Right lobe of liver (tissue), 6 donors: ENCODE results near the gene C6orf132. TPM values are rescaled to one million over a fixed set of nuclear protein-coding genes. Genes with fewer than 3 reads are reported as not detected.

Experiments used
- ATAC-seq, 4 donors: fragments of 200-7000 bp; cut with Tn5 transposase; one replicate each; pipeline ENCODE4 v1.9.1; 2020; ENCODE audit warnings: mild to moderate bottlenecking in 4 of 4, moderate library complexity in 4 of 4
- DNase-seq, 3 donors: peaks; one replicate each; pipeline ENCODE4 v3.0.0-alpha.2; 2020
- H3K27ac ChIP-seq, 3 donors: fragments of 200-600 bp; one replicate each; pipeline ENCODE4 v1.8.0; 2022
- H3K27me3 ChIP-seq, 2 donors: fragments of 200-600 bp; one replicate each; pipeline ENCODE4 v1.8.0; 2022
- H3K36me3 ChIP-seq, 4 donors: fragments of 200-600 bp; sonication (generic) in 1 of 4; one replicate each; pipeline versions ENCODE4 v1.5.1 to v1.8.0; 2017 to 2022; ENCODE audit warnings: control low read depth in 1 of 4
- H3K4me1 ChIP-seq, 4 donors: fragments of 200-600 bp; sonication (generic) in 1 of 4; one replicate each; pipeline versions ENCODE4 v1.5.1 to v1.8.0; 2017 to 2022; ENCODE audit warnings: control low read depth in 1 of 4
- H3K4me3 ChIP-seq, 3 donors: fragments of 200-600 bp; one replicate each; pipeline ENCODE4 v1.8.0; 2022
- H3K9me3 ChIP-seq, 4 donors: fragments of 200-600 bp; sonication (generic) in 1 of 4; one replicate each; pipeline versions ENCODE4 v1.5.1 to v1.8.0; 2017 to 2022; ENCODE audit warnings: control low read depth in 1 of 4
- POLR2A ChIP-seq: fragments of 450-650 bp; IDR thresholded peaks from one replicate; pipeline ENCODE4 v1.6.1; 2017; ENCODE audit warnings: antibody characterized with exemption, mild to moderate bottlenecking
- WGBS: methylation state at CpG from one replicate; pipeline ENCODE4 v1.1.6; 2018; ENCODE audit warnings: low coverage, low lambda C conversion rate; ENCODE audit not compliant: insufficient coverage; ENCODE audit errors: missing lambda C conversion rate; 5-methylcytosine and 5-hydroxymethylcytosine counted together
- intact Hi-C, 2 donors: fragments of 100-400 bp; cut with DNase I; formaldehyde crosslinking; loops; one replicate each; pipeline versions ENCODE4 v1.11.2 to v1.14.1; 2022
- total RNA-seq, 6 experiments: library from RNA; depleted of rRNA in 2 of 6; stranded (reverse); fragments of >200 nt in 2 of 6; fragmentation: NEBNext Ultra II Directional in 3 of 6; extraction: Animal tissue kit (Norgen Biotek cat#: 25700) in 3 of 6; gene quantifications; one replicate each; pipeline versions ENCODE4 v1.1.0 to v1.2.4, GENCODE V29; 2016 to 2023
- TF ChIP-seq, protein P1 (sequence below), 4 donors: fragments of 200-600 bp in 3 of 4; fragments of 450-650 bp in 1 of 4; IDR thresholded peaks; one replicate each; pipeline versions ENCODE4 v1.5.1 to v1.8.0; 2016 to 2022; ENCODE audit warnings: antibody characterized with exemption in 4 of 4, mild to moderate bottlenecking in 2 of 4
- donor health status: DM: no; HTN: yes; CAD: no.
- donor health status: DM: no; HTN: no; CAD: no.
- donor health status: DM: no; HTN: no; CAD: no.
- donor health status: DM: no; HTN: yes; CAD: no.
- donor health status: DM: no; HTN: yes; CAD: no.

C6orf132 gene
- total RNA-seq, 6 experiments from 2014 or later: 0.07 to 0.74 (median 0.34) TPM

GRCh38 chr6:42185597-42185996 lies 43.2 kb upstream of the C6orf132 start:
- Histone ChIP-seq H3K9me3 (no peaks in the 10 kb centered on the region), H3K36me3 (no peaks in the 10 kb centered on the region), H3K4me1 (no peaks in the 10 kb centered on the region), H3K4me3 (no peak overlapping the region), H3K27me3 (no peaks in the 10 kb centered on the region), H3K27ac (no peak overlapping the region)
- no peak for DNase-seq
- TF ChIP-seq, protein P1, sequence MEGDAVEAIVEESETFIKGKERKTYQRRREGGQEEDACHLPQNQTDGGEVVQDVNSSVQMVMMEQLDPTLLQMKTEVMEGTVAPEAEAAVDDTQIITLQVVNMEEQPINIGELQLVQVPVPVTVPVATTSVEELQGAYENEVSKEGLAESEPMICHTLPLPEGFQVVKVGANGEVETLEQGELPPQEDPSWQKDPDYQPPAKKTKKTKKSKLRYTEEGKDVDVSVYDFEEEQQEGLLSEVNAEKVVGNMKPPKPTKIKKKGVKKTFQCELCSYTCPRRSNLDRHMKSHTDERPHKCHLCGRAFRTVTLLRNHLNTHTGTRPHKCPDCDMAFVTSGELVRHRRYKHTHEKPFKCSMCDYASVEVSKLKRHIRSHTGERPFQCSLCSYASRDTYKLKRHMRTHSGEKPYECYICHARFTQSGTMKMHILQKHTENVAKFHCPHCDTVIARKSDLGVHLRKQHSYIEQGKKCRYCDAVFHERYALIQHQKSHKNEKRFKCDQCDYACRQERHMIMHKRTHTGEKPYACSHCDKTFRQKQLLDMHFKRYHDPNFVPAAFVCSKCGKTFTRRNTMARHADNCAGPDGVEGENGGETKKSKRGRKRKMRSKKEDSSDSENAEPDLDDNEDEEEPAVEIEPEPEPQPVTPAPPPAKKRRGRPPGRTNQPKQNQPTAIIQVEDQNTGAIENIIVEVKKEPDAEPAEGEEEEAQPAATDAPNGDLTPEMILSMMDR (IDR thresholded peaks at IDR 0.05): no peak
- no peak for TF ChIP-seq POLR2A
- WGBS: 66% methylated on average over 9 of the region's 10 CpGs
- ATAC-seq: no peak
- intact Hi-C loops: no loop called here

- intact Hi-C loops: no loop called here
- no peaks in the 10 kb centered on the region for H3K36me3 ChIP-seq
- DNase-seq: no peak
- TF ChIP-seq, protein P1 (IDR thresholded peaks at IDR 0.05): no peak
- TF ChIP-seq POLR2A: no peak
- no peak overlapping the region for H3K27ac ChIP-seq
- no peaks in the 10 kb centered on the region for H3K27me3 ChIP-seq
- no peaks in the 10 kb centered on the region for H3K9me3 ChIP-seq
- no CpG with 5 or more reads among the region's 4 CpGs for whole genome bisulfite sequencing
- no peaks in the 10 kb centered on the region for H3K4me1 ChIP-seq
- peak in 1 of 4 donors; percentile 19 for ATAC-seq
- no peak overlapping the region for H3K4me3 ChIP-seq
Measured at GRCh38 chr6:42184475-42184874, 42.1 kb upstream of the C6orf132 start.

GRCh38 chr6:42182101-42182500 lies 39.7 kb upstream of the C6orf132 start:
- Histone ChIP-seq H3K4me1 (no peaks in the 10 kb centered on the region), H3K27me3 (no peaks in the 10 kb centered on the region), H3K4me3 (no peak overlapping the region), H3K27ac (no peak overlapping the region), H3K9me3 (no peaks in the 10 kb centered on the region), H3K36me3 (no peaks in the 10 kb centered on the region)
- TF ChIP-seq, protein P1 (IDR thresholded peaks at IDR 0.05): no peak
- no peak for TF ChIP-seq POLR2A
- ATAC-seq (no peak), DNase-seq (no peak)
- WGBS: 40% methylated on average over 1 of the region's 5 CpGs
- intact Hi-C loops: no loop called here

DNA sequence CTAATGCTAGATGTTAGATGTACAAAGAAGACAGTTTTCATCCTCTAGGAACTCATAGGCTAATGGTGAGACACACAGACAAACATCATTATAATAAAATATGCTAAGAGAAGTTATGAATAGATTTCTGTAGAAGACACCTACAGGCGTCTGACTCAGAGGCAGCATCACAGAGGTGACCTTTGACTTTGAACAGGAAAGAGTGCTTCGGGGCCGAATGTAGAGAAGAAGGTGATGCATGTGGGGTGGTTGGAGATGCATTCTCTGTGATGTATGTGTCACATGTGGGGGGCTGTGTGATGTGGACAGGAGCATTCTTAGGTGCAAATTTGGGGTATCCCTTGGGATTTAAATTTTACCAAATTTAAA lies 37.5 kb upstream of the C6orf132 start:
- Histone ChIP-seq H3K27me3 (no peaks in the 10 kb centered on the region), H3K27ac (no peak overlapping the region), H3K36me3 (no peaks in the 10 kb centered on the region), H3K4me1 (no peaks in the 10 kb centered on the region), H3K4me3 (no peak overlapping the region), H3K9me3 (no peaks in the 10 kb centered on the region)
- DNase-seq (no peak), ATAC-seq (no peak)
- no peak for TF ChIP-seq POLR2A
- TF ChIP-seq, protein P1 (IDR thresholded peaks at IDR 0.05): no peak
- intact Hi-C loops: no loop called here
- WGBS: 50% methylated on average over 3 of the region's 3 CpGs

DNA sequence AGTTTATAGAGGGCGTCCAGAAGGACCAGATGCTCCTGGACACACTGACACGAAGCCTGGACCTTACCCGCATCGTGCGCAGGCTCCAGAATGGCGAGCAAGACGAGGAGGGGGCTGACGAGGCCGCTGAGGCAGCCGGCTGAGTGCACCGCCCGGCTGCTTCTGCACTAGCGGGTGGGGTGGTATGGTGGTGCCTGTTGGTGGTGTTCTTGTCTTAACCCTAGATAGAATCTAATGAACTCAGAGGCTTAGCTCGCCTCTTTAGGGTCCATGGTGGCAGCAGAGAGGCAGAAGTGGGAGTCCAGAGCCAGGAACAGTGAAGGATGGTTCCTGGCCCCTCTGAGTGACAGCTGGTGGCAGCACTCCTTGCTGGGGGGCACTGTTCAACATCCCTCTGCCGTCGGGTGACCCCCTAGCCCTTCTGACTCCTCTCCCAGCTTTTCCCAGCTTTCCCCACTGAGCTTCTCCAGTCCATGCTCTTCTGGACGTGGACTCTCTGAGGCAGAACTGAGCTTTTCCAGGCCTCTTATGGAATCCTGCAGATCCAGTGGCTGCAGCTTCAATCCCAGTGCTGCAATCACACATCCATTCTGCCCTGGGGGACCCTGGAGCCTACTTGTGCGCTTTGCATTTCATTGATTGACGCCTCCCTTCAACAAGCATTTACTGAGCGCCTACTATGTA lies 37.0 kb upstream of the C6orf132 start:
- Histone ChIP-seq H3K36me3 (no peaks in the 10 kb centered on the region), H3K4me1 (no peaks in the 10 kb centered on the region), H3K4me3 (no peak overlapping the region), H3K27me3 (no peaks in the 10 kb centered on the region), H3K9me3 (no peaks in the 10 kb centered on the region), H3K27ac (no peak overlapping the region)
- DNase-seq: no peak
- 81% methylated on average over 9 of the region's 20 CpGs for WGBS
- intact Hi-C loops: no loop called here
- TF ChIP-seq, protein P1 (IDR thresholded peaks at IDR 0.05): no peak
- TF ChIP-seq POLR2A: no peak
- no peak for ATAC-seq
